NCI-H187 treated with DMSO at 0.1 percent for 48 hours (cell line): Measurements from ENCODE around the gene DEUP1.

Experiments
- DNase-seq: peaks from one replicate; lab custom pipeline; 2025; lab: John Stamatoyannopoulos, UW

The DEUP1 gene

DNA sequence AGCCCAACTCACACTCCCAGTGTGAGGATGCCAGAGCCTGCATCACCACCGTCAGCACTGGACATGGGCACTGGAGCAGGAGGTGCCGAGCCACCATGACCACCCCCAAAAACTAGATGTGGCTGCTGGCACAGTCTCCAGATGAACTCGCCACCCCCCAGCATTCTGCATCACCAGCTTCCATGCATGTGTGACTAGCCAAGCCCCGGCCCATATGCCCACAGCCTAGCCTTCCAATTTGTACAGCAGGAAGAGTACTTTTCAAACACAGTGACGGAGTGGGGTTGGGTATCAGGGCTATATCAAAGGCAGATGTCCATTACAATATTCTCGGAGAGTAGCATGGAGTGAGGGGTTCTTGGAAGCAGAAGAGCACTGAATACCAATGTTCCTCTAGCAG is 149.7 kb downstream of the DEUP1 start:
- DNase-seq = no peak

DNA sequence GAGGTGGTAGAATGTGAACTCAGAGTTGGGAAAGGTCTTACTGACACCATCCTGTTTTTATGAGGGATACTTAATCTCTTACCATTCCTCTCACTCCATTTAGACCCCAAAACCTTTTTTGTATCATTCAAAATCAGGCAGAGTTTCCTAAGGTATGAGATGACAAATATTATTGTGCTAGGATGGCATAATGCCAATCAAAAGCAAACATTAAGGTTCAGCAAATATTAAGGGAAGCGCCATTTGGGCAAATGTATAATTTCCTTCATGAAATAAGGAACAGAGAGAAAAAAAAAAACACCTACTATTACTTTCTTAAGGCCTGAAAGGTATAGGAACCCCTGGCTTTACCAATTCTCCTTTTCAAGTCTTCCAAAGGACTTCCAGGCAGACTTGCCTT is 150.2 kb downstream of the DEUP1 start:
- DNase-seq = no peak

- DNase-seq = no peak
These were observed 150.7 kb downstream of the DEUP1 start for GRCh38 chr11:93481279-93481678.

DNA sequence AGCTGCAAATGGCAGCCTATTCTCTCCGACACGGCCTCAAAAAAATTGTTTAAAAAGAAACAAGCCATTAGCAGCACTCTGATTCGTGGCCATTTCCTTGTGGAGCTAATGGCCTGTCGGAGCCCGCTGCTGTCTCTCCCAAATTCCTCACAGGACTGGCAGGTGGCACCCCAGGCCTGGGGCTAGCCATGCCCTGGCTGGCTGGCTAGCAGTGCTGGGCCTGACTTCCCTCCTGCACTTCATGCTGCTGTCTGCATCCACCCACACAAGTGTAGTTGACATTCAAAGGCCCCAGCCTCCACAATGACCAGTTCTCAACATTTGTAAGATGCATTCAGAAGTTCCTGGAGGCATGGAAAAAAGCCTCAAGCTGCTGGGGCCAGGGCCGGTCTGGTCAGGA is 151.2 kb downstream of the DEUP1 start:
- no peak for DNase-seq

- no peak for DNase-seq
These were observed 152.0 kb downstream of the DEUP1 start for GRCh38 chr11:93482556-93482955.

GRCh38 chr11:93484716-93485115 is 154.2 kb downstream of the DEUP1 start:
- no peak for DNase-seq

DNA sequence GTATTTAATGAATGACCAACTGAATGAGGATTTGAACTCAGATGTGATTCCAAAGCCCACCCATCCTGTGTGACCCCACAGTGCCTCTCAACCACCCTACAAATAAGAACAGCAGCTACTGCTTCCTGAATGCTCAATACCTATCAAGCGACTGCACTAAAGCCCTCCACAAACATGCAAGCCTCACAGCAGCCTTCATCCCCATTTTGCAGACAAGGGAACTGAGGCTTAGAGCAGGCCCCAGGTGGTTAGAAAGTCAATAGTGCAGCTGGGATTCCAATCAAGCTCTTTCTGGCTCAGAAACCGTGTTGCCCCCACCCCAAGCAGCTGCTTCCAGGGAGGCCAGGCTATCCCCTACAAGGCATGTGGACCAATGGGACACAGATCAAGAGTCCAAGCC is 155.4 kb downstream of the DEUP1 start:
- DNase-seq = no peak

GRCh38 chr11:93487032-93487483 is 156.5 kb downstream of the DEUP1 start:
- peak; percentile 59 for DNase-seq
